GM19324 (cell line): ENCODE data around the gene HAUS5.
A peak's percentile ranks its signal among the peaks of the same experiment; 100 is the strongest.
"Not testable (repeated sequence)": the region's sequence is repeated elsewhere in the genome, so short reads cannot be mapped to it uniquely, and the experiment has no call there.

Experiments
- ATAC-seq: cut with Tn5 transposase; IDR thresholded peaks from one replicate; pipeline ENCODE4 v1.9.1; 2021; ENCODE audit warnings: mild to moderate bottlenecking, moderate library complexity; ENCODE audit not compliant: unreplicated experiment, low FRiP score

HAUS5 gene

GRCh38 chr19:35612559-35613321 is at the start of gene HAUS5:
Gene HAUS5 (plus strand): TSS chr19:35612735. CDS start chr19:35612795, 60 bp downstream.
- ATAC-seq: peak; percentile 88

GRCh38 chr19:35562776-35563175 is 49.8 kb upstream of the HAUS5 start:
- no peak for ATAC-seq

GRCh38 chr19:35563207-35563829 is 49.2 kb upstream of the HAUS5 start, which contains the start of gene ATP4A:
Gene ATP4A (minus strand): TSS chr19:35563658. CDS start chr19:35563629, 29 bp downstream.
- no peak for ATAC-seq

- no peak for ATAC-seq
Measured at GRCh38 chr19:35565016-35565856, 47.3 kb upstream of the HAUS5 start.

- ATAC-seq: no peak
Measured at GRCh38 chr19:35566738-35567137, 45.8 kb upstream of the HAUS5 start.

- ATAC-seq: no peak
Measured at GRCh38 chr19:35569281-35569781, 43.2 kb upstream of the HAUS5 start.

- ATAC-seq: no peak
Measured at GRCh38 chr19:35571406-35571965, 41.0 kb upstream of the HAUS5 start.

- ATAC-seq: no peak
Measured at GRCh38 chr19:35577918-35578317, 34.6 kb upstream of the HAUS5 start.

- ATAC-seq: no peak
Measured at GRCh38 chr19:35578707-35579106, 33.8 kb upstream of the HAUS5 start.

- no peak for ATAC-seq
Measured at GRCh38 chr19:35582760-35583159, 29.8 kb upstream of the HAUS5 start.

- no peak for ATAC-seq
Measured at GRCh38 chr19:35585848-35586247, 26.7 kb upstream of the HAUS5 start, which contains the start of gene PMIS2. Gene PMIS2 (plus strand): TSS chr19:35586173. CDS start chr19:35586260, 87 bp downstream.

GRCh38 chr19:35587321-35587720 is 25.2 kb upstream of the HAUS5 start:
- ATAC-seq: no peak

GRCh38 chr19:35590875-35591274 is 21.7 kb upstream of the HAUS5 start:
- no peak for ATAC-seq

GRCh38 chr19:35592226-35592625 is 20.3 kb upstream of the HAUS5 start:
- ATAC-seq: no peak

- ATAC-seq: not testable (repeated sequence)
Measured at GRCh38 chr19:35595026-35595425, 17.5 kb upstream of the HAUS5 start.

GRCh38 chr19:35595928-35596327 is 16.6 kb upstream of the HAUS5 start:
- ATAC-seq: no peak

- no peak for ATAC-seq
Measured at GRCh38 chr19:35596366-35596999, 16.1 kb upstream of the HAUS5 start.

GRCh38 chr19:35601971-35602370 is 10.6 kb upstream of the HAUS5 start:
- no peak for ATAC-seq

GRCh38 chr19:35604436-35604835 is 8.1 kb upstream of the HAUS5 start:
- ATAC-seq: not testable (repeated sequence)

- not testable (repeated sequence) for ATAC-seq
Measured at GRCh38 chr19:35607170-35607569, 5.4 kb upstream of the HAUS5 start.
